OCI-LY1 (cell line): Measurements from ENCODE around the gene SCAI.

ENCODE experiments used
- H2AFZ ChIP-seq: fragments of 200-600 bp; sonication (generic), shearing (Covaris generic); 2 replicates; pipeline ENCODE4 v1.6.0; 2014; ENCODE audit warnings: antibody characterized with exemption, mild to moderate bottlenecking, low read length
- H3F3A ChIP-seq: fragments of 200-600 bp; sonication (generic), shearing (Covaris generic); 2 replicates; pipeline ENCODE4 v1.6.0; 2014; ENCODE audit warnings: mild to moderate bottlenecking, antibody characterized with exemption, low read length, moderate library complexity; ENCODE audit not compliant: insufficient read depth
- H3K27ac ChIP-seq: fragments of 200-600 bp; sonication (generic); 2 replicates; pipeline ENCODE4 v1.5.1; 2014; ENCODE audit warnings: low read length, mixed run types, mild to moderate bottlenecking, low read depth; ENCODE audit not compliant: poor library complexity, severe bottlenecking
- H3K27me3 ChIP-seq: fragments of 200-600 bp; sonication (generic); 2 replicates; pipeline ENCODE4 v1.6.0; 2014; ENCODE audit warnings: antibody characterized with exemption, mild to moderate bottlenecking, low read length, moderate library complexity; ENCODE audit not compliant: insufficient read depth
- H3K36me3 ChIP-seq: fragments of 200-600 bp; sonication (generic); 2 replicates; pipeline ENCODE4 v1.6.1; 2014; ENCODE audit warnings: mild to moderate bottlenecking, antibody characterized with exemption, low read length, moderate library complexity, mixed read lengths; ENCODE audit not compliant: insufficient read depth
- H3K4me1 ChIP-seq: fragments of 200-600 bp; sonication (generic); 2 replicates; pipeline ENCODE4 v1.5.1; 2014; ENCODE audit warnings: mild to moderate bottlenecking, low read length, moderate library complexity; ENCODE audit not compliant: insufficient read depth, severe bottlenecking
- H3K4me2 ChIP-seq: fragments of 200-600 bp; sonication (generic), shearing (Covaris generic); 2 replicates; pipeline ENCODE4 v1.6.1; 2014; ENCODE audit warnings: low read length
- H3K4me3 ChIP-seq: fragments of 200-600 bp; sonication (generic); 2 replicates; pipeline ENCODE4 v1.5.1; 2014; ENCODE audit warnings: low read length, low read depth, mild to moderate bottlenecking, mixed read lengths; ENCODE audit not compliant: poor library complexity, severe bottlenecking
- H3K79me2 ChIP-seq: fragments of 200-600 bp; shearing (Covaris generic); 2 replicates; pipeline ENCODE4 v1.6.1; 2016; ENCODE audit warnings: mixed run types, low read length, mixed read lengths; ENCODE audit not compliant: insufficient read depth
- H3K9ac ChIP-seq: fragments of 200-600 bp; sonication (generic), shearing (Covaris generic); 2 replicates; pipeline ENCODE4 v1.6.1; 2014; ENCODE audit warnings: mild to moderate bottlenecking, low read length, mixed read lengths
- H3K9me2 ChIP-seq: fragments of 200-600 bp; sonication (generic), shearing (Covaris generic); 2 replicates; pipeline ENCODE4 v1.6.1; 2014; ENCODE audit warnings: low read depth, mild to moderate bottlenecking, low read length, mixed read lengths
- H3K9me3 ChIP-seq: fragments of 200-600 bp; shearing (Covaris generic); 2 replicates; pipeline ENCODE4 v1.6.1; 2014; ENCODE audit warnings: low read length, mixed read lengths
- H4K20me1 ChIP-seq: fragments of 200-600 bp; sonication (generic), shearing (Covaris generic); 2 replicates; pipeline ENCODE4 v1.6.0; 2016; ENCODE audit warnings: mild to moderate bottlenecking, low read length; ENCODE audit not compliant: insufficient read depth
- CTCF ChIP-seq: fragments of 200-600 bp; sonication (generic), shearing (Covaris generic); IDR thresholded peaks from 2 replicates; pipeline ENCODE4 v1.5.1; 2017; ENCODE audit warnings: mild to moderate bottlenecking, antibody characterized with exemption, low read length, moderate library complexity, mixed read lengths
- EZH2 ChIP-seq: fragments of 200-600 bp; sonication (generic), shearing (Covaris generic); IDR thresholded peaks from 2 replicates; pipeline ENCODE4 v1.8.0; 2017; ENCODE audit warnings: borderline replicate concordance, mixed run types, mild to moderate bottlenecking, antibody characterized with exemption, low read length, moderate library complexity, mixed read lengths

SCAI gene

GRCh38 chr9:125043631-125044030 is 99.7 kb downstream of the SCAI start:
- Histone ChIP-seq H3K9ac (no peak overlapping the region), H3K36me3 (peaks cover 27% of the 10 kb centered on the region), H3K79me2 (no peaks in the 10 kb centered on the region; the same call in 1 of the 2 replicates), H3K27ac (no peak overlapping the region), H3K4me1 (no peaks in the 10 kb centered on the region), H3K4me2 (no peak overlapping the region), H3K9me3 (no peaks in the 10 kb centered on the region; the same call in 1 of the 2 replicates), H3F3A (no peaks in the 10 kb centered on the region), H2AFZ (no peak overlapping the region), H4K20me1 (no peaks in the 10 kb centered on the region), H3K27me3 (no peaks in the 10 kb centered on the region), H3K4me3 (no peak overlapping the region), H3K9me2 (no peaks in the 10 kb centered on the region)
- TF ChIP-seq CTCF (no peak), EZH2 (no peak)

GRCh38 chr9:125043148-125043547 is 100.2 kb downstream of the SCAI start:
- no peaks in the 10 kb centered on the region for H3K4me1 ChIP-seq
- no peaks in the 10 kb centered on the region for H3K9me2 ChIP-seq
- H3K9me3 ChIP-seq = no peaks in the 10 kb centered on the region; the same call in 1 of the 2 replicates
- no peak overlapping the region for H3K9ac ChIP-seq
- TF ChIP-seq EZH2 (no peak), CTCF (no peak)
- H3K27ac ChIP-seq = no peak overlapping the region
- no peak overlapping the region for H3K4me3 ChIP-seq
- no peaks in the 10 kb centered on the region for H3F3A ChIP-seq
- H2AFZ ChIP-seq = no peak overlapping the region
- H3K79me2 ChIP-seq = no peaks in the 10 kb centered on the region; the same call in 1 of the 2 replicates
- peaks cover 25% of the 10 kb centered on the region for H3K36me3 ChIP-seq
- H3K4me2 ChIP-seq = no peak overlapping the region
- no peaks in the 10 kb centered on the region for H3K27me3 ChIP-seq
- no peaks in the 10 kb centered on the region for H4K20me1 ChIP-seq

- Histone ChIP-seq H3K9me3 (no peaks in the 10 kb centered on the region), H3F3A (no peaks in the 10 kb centered on the region), H3K79me2 (no peaks in the 10 kb centered on the region), H4K20me1 (no peaks in the 10 kb centered on the region), H3K4me1 (no peaks in the 10 kb centered on the region), H3K36me3 (no peaks in the 10 kb centered on the region), H3K4me3 (no peak overlapping the region), H2AFZ (no peak overlapping the region), H3K9ac (no peak overlapping the region), H3K27ac (no peak overlapping the region), H3K27me3 (no peaks in the 10 kb centered on the region), H3K4me2 (no peak overlapping the region), H3K9me2 (no peaks in the 10 kb centered on the region)
- no peak for TF ChIP-seq CTCF
- no peak for TF ChIP-seq EZH2
Observed at GRCh38 chr9:125038166-125038565, 105.2 kb downstream of the SCAI start.
